Choroid plexus epithelial cell (primary cell): ENCODE data around the gene TH.

Source experiments
- DNase-seq: peaks from one replicate; pipeline ENCODE4 v3.0.0-alpha.2; 2010; ENCODE audit warnings: low read depth
- H3K4me3 ChIP-seq: 2 replicates; pipeline ENCODE4 v1.5.1; 2011; ENCODE audit warnings: low read depth, mild to moderate bottlenecking, control low read depth, low read length, moderate library complexity
- CTCF ChIP-seq: conservative IDR thresholded peaks from 2 replicates; pipeline ENCODE4 v1.5.1; 2011; ENCODE audit warnings: low read depth, mild to moderate bottlenecking, control low read depth, inconsistent platforms, low read length, moderate library complexity

Gene TH

DNA sequence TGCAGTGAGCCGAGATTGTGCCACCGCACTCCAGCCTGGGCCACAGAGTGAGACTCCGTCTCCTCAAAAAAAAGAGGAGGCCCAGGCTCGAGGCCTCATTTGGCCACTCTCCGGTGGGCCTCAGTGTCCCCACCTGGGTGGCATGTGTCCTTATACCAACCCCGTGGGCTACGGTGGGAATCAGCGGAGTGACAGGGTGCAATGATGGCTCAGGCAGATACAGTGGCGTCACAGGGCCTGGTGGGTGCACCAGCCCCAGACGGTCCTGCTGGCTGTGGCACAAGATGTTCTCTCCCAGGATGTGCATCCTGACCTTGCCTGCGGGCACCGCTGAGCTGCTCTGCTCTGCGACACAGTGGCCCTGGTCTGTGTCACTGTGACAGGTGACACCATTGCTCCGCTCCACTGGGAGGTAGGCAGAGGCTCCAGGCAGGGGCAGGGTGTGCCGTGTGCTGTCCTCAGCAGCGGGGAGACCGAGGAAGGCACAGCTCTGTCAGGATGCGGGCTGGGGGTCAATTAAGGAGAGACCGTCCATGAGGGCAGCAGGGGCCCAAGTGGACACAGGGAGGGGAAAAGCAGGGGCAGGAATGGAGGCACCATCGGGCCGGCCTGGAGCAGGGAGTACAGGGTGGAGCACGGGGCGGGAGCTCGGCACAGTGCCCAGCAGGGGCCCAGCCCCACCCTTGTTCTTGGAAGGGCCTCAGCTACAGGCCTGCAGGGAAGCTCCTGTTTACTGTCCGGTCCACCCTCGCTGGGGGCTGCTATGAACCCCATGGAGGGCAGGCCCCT, 21.7 kb upstream of the TH start:
- no peak for TF ChIP-seq CTCF
- H3K4me3 ChIP-seq = no peak overlapping the region

DNA sequence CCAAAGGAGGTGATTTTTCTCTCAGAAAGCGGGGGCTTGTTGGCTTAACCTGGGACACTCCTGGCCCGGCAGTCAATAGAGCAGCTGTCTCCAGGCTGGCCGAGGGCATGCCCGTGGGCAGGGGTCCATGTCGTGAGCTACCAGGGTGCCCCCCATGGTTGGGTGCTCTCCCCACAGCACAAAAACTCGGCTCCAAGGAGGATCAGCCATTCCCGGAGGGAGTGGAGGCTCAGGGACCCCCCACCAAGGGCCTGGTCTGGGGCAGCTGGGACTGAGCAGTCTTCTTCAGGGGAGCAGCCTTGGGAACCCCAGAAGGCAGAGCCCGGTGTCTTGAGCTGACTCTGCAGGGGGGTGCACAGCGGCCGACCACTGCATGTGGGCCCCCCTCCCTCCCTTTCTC, 20.8 kb upstream of the TH start:
- no peak overlapping the region for H3K4me3 ChIP-seq
- TF ChIP-seq CTCF = no peak
- DNase-seq = no peak

More for the DNA sequence above, 21.7 kb upstream of the TH start:
- no peak for DNase-seq

GRCh38 chr11:2191883-2192282, 20.3 kb upstream of the TH start:
- no peak for TF ChIP-seq CTCF
- DNase-seq = no peak
- H3K4me3 ChIP-seq = no peak overlapping the region

DNA sequence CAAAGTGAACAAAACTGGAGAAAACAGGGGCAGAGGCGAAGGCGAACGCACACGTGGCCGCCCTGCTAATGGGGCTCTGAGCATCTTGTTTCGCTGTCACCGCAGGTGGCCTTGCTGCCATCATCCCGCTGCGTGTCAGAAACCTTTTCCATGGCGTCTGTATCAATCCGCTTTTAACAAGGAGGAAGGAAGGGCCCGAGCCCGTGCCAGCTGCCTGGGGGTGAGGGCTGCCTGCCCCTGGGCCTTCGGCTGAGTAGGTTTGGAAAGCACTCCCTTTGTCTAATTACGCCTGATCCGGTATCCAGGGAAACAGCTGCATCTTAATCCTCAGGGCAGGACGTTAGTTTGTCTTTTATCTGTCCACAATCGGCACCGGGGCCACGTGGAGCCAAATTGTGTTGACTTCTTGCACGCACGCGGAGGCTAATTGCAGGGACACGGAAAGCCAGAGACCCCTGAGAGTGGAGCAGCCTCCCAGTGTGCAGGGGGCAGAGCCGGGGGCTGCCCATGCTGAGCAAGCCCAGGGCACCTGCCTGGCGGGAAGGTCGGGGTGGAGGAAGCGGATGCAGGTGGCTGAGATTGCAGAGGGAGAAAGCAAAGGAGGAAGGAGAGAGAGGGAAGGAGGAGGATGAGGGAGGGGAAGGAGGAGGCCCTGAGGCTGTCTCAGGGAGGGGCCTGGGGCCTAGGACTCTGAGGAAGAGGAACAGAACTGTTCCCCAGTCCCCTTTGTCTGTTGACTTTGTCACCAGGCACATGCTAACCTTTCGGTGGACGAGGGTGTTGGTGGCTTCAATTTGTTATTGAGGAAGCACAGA, 19.2 kb upstream of the TH start:
- no peak for TF ChIP-seq CTCF
- no peak for DNase-seq
- H3K4me3 ChIP-seq = no peak overlapping the region

- TF ChIP-seq CTCF = no peak
- H3K4me3 ChIP-seq = no peak overlapping the region
Observed at GRCh38 chr11:2189938-2190656, 18.5 kb upstream of the TH start.

GRCh38 chr11:2188745-2189144, 17.1 kb upstream of the TH start:
- H3K4me3 ChIP-seq = no peak overlapping the region
- no peak for TF ChIP-seq CTCF
- no peak for DNase-seq

More at GRCh38 chr11:2189938-2190656, 18.5 kb upstream of the TH start:
- no peak for DNase-seq
